ENCODE measurements around the gene CNDP2.

The CNDP2 gene

DNA sequence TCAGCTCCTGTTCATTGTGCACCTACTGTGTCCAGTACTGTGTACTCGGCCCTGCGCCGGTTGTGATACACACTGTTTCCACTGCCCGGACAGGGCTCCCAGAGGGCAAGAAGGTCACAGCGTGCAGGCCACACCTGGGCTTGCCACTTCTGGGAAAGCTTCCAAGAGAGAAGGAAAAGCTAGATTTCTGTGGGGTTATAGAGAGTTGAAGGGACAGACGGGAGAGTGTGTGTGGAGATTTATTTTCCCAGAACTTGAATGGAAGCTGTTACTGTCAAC lies 34.4 kb downstream of the CNDP2 start (continued):
- TF ChIP-seq, protein P1, sequence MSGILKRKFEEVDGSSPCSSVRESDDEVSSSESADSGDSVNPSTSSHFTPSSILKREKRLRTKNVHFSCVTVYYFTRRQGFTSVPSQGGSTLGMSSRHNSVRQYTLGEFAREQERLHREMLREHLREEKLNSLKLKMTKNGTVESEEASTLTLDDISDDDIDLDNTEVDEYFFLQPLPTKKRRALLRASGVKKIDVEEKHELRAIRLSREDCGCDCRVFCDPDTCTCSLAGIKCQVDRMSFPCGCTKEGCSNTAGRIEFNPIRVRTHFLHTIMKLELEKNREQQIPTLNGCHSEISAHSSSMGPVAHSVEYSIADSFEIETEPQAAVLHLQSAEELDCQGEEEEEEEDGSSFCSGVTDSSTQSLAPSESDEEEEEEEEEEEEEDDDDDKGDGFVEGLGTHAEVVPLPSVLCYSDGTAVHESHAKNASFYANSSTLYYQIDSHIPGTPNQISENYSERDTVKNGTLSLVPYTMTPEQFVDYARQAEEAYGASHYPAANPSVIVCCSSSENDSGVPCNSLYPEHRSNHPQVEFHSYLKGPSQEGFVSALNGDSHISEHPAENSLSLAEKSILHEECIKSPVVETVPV (CRISPR knock-in tag; IDR thresholded peaks at IDR 0.05): no peak
- no peak for TF ChIP-seq ISL1 (CRISPR knock-in tag; IDR thresholded peaks at IDR 0.05)
- TF ChIP-seq TOX (CRISPR knock-in tag; IDR thresholded peaks at IDR 0.05; ENCODE audit: borderline replicate concordance): no peak

DNA sequence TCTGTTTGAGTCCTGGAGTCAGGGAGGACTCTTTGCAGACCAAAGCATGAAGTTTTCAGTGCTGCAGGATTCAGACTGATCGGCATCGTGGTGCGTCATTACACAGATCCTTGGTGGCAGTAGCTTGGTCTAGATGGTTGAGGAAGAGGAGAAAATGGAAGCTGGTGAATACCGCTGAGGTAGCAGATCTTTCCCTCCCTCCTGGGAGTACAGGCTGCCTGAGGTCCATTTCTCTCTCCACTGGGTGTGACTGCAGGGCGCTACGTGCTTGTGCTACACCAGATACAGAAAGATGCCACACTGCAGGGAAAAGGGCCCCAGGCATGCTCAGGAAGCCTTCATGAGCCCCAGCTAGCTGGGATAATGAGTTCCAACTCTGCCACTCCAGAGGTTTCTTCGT lies 34.9 kb downstream of the CNDP2 start:
- TF ChIP-seq, protein P2, sequence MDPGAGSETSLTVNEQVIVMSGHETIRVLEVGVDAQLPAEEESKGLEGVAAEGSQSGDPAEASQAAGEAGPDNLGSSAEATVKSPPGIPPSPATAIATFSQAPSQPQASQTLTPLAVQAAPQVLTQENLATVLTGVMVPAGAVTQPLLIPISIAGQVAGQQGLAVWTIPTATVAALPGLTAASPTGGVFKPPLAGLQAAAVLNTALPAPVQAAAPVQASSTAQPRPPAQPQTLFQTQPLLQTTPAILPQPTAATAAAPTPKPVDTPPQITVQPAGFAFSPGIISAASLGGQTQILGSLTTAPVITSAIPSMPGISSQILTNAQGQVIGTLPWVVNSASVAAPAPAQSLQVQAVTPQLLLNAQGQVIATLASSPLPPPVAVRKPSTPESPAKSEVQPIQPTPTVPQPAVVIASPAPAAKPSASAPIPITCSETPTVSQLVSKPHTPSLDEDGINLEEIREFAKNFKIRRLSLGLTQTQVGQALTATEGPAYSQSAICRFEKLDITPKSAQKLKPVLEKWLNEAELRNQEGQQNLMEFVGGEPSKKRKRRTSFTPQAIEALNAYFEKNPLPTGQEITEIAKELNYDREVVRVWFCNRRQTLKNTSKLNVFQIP (CRISPR knock-in tag; IDR thresholded peaks at IDR 0.05; ENCODE audit: borderline replicate concordance, low read depth): no peak
- ATAC-seq: no peak

DNA sequence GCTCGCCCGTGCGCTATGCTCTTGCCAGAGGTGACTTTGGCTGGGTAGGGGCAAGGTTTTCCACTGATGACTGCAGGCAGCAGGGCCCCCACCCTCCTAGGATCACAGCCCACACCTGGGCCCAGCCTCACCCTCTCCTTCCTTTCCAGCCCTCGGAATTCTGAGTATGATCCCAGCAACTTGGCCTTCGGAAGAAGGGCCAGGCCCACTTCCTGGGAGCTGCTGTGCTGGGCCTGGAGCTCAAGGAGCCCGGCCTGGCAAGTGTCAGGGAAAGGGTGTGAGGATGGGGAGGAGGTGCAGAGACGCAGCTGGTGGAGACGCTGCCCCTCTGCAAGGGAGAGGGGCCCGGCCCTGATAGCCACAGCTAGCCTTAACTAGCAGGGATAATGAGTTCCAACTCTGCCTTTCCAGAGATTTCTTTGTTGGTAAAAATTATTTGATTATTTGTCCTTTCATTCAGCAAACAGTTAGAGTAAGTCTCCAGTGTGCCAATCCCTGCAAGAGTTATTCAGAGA lies 36.4 kb downstream of the CNDP2 start:
- TF ChIP-seq CSDC2 (CRISPR knock-in tag; IDR thresholded peaks at IDR 0.05): no peak
- no peak for TF ChIP-seq RARB (CRISPR knock-in tag; IDR thresholded peaks at IDR 0.05)
- TF ChIP-seq, protein P1 (CRISPR knock-in tag; IDR thresholded peaks at IDR 0.05): no peak
- TF ChIP-seq, protein P2 (CRISPR knock-in tag; IDR thresholded peaks at IDR 0.05; ENCODE audit: borderline replicate concordance, low read depth): no peak
- no peak for TF ChIP-seq ZFP3 (CRISPR knock-in tag; IDR thresholded peaks at IDR 0.05)
- TF ChIP-seq ZC3H10 (CRISPR knock-in tag; IDR thresholded peaks at IDR 0.05): no peak
- TF ChIP-seq ZNF8 (CRISPR knock-in tag; IDR thresholded peaks at IDR 0.05): no peak
- no peak for TF ChIP-seq SNAI2 (CRISPR knock-in tag; IDR thresholded peaks at IDR 0.05)
- no peak for TF ChIP-seq ESRRG (CRISPR knock-in tag; IDR thresholded peaks at IDR 0.05)
- TF ChIP-seq TCF4 (CRISPR knock-in tag; IDR thresholded peaks at IDR 0.05; ENCODE audit: borderline replicate concordance): no peak
- TF ChIP-seq TOX (CRISPR knock-in tag; IDR thresholded peaks at IDR 0.05; ENCODE audit: borderline replicate concordance): no peak
- no peak for TF ChIP-seq BACH2 (CRISPR knock-in tag; IDR thresholded peaks at IDR 0.05; ENCODE audit: borderline replicate concordance)
- TF ChIP-seq OSR1 (CRISPR knock-in tag; IDR thresholded peaks at IDR 0.05): no peak
- TF ChIP-seq ZFP30 (CRISPR knock-in tag; IDR thresholded peaks at IDR 0.05): no peak
- TF ChIP-seq, protein P3, sequence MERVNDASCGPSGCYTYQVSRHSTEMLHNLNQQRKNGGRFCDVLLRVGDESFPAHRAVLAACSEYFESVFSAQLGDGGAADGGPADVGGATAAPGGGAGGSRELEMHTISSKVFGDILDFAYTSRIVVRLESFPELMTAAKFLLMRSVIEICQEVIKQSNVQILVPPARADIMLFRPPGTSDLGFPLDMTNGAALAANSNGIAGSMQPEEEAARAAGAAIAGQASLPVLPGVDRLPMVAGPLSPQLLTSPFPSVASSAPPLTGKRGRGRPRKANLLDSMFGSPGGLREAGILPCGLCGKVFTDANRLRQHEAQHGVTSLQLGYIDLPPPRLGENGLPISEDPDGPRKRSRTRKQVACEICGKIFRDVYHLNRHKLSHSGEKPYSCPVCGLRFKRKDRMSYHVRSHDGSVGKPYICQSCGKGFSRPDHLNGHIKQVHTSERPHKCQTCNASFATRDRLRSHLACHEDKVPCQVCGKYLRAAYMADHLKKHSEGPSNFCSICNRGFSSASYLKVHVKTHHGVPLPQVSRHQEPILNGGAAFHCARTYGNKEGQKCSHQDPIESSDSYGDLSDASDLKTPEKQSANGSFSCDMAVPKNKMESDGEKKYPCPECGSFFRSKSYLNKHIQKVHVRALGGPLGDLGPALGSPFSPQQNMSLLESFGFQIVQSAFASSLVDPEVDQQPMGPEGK (CRISPR knock-in tag; IDR thresholded peaks at IDR 0.05; ENCODE audit: borderline replicate concordance): no peak
- TF ChIP-seq, protein P4, sequence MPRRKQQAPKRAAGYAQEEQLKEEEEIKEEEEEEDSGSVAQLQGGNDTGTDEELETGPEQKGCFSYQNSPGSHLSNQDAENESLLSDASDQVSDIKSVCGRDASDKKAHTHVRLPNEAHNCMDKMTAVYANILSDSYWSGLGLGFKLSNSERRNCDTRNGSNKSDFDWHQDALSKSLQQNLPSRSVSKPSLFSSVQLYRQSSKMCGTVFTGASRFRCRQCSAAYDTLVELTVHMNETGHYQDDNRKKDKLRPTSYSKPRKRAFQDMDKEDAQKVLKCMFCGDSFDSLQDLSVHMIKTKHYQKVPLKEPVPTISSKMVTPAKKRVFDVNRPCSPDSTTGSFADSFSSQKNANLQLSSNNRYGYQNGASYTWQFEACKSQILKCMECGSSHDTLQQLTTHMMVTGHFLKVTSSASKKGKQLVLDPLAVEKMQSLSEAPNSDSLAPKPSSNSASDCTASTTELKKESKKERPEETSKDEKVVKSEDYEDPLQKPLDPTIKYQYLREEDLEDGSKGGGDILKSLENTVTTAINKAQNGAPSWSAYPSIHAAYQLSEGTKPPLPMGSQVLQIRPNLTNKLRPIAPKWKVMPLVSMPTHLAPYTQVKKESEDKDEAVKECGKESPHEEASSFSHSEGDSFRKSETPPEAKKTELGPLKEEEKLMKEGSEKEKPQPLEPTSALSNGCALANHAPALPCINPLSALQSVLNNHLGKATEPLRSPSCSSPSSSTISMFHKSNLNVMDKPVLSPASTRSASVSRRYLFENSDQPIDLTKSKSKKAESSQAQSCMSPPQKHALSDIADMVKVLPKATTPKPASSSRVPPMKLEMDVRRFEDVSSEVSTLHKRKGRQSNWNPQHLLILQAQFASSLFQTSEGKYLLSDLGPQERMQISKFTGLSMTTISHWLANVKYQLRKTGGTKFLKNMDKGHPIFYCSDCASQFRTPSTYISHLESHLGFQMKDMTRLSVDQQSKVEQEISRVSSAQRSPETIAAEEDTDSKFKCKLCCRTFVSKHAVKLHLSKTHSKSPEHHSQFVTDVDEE (CRISPR knock-in tag; IDR thresholded peaks at IDR 0.05): no peak
- TF ChIP-seq ARNTL (CRISPR knock-in tag; IDR thresholded peaks at IDR 0.05; ENCODE audit: borderline replicate concordance, low read depth): no peak
- no peak for TF ChIP-seq PPARA (CRISPR knock-in tag; IDR thresholded peaks at IDR 0.05; ENCODE audit: borderline replicate concordance)
- TF ChIP-seq, protein P5, sequence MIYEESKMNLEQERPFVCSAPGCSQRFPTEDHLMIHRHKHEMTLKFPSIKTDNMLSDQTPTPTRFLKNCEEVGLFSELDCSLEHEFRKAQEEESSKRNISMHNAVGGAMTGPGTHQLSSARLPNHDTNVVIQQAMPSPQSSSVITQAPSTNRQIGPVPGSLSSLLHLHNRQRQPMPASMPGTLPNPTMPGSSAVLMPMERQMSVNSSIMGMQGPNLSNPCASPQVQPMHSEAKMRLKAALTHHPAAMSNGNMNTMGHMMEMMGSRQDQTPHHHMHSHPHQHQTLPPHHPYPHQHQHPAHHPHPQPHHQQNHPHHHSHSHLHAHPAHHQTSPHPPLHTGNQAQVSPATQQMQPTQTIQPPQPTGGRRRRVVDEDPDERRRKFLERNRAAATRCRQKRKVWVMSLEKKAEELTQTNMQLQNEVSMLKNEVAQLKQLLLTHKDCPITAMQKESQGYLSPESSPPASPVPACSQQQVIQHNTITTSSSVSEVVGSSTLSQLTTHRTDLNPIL (CRISPR knock-in tag; IDR thresholded peaks at IDR 0.05; ENCODE audit: low read depth): no peak
- no peak for ATAC-seq

Measured in SK-N-SH treated with all-trans-retinoic acid at 6 μM for 48 hours (cell line).